ENCODE results near the gene NAA80.

GRCh38 chr3:50334339-50335075 is 35.3 kb upstream of the NAA80 start:
- TF ChIP-seq POLR2A (IDR thresholded peaks at IDR 0.05) = no peak
- TF ChIP-seq CTCF (IDR thresholded peaks at IDR 0.05) = no peak
